OCI-LY1 (cell line): ENCODE results near the gene GLP2R.

Source experiments
- H2AFZ ChIP-seq: fragments of 200-600 bp; sonication (generic), shearing (Covaris generic); 2 replicates; pipeline ENCODE4 v1.6.0; 2014; ENCODE audit warnings: antibody characterized with exemption, mild to moderate bottlenecking, low read length
- H3F3A ChIP-seq: fragments of 200-600 bp; sonication (generic), shearing (Covaris generic); 2 replicates; pipeline ENCODE4 v1.6.0; 2014; ENCODE audit warnings: mild to moderate bottlenecking, antibody characterized with exemption, low read length, moderate library complexity; ENCODE audit not compliant: insufficient read depth
- H3K27ac ChIP-seq: fragments of 200-600 bp; sonication (generic); 2 replicates; pipeline ENCODE4 v1.5.1; 2014; ENCODE audit warnings: low read length, mixed run types, mild to moderate bottlenecking, low read depth; ENCODE audit not compliant: poor library complexity, severe bottlenecking
- H3K27me3 ChIP-seq: fragments of 200-600 bp; sonication (generic); 2 replicates; pipeline ENCODE4 v1.6.0; 2014; ENCODE audit warnings: antibody characterized with exemption, mild to moderate bottlenecking, low read length, moderate library complexity; ENCODE audit not compliant: insufficient read depth
- H3K36me3 ChIP-seq: fragments of 200-600 bp; sonication (generic); 2 replicates; pipeline ENCODE4 v1.6.1; 2014; ENCODE audit warnings: mild to moderate bottlenecking, antibody characterized with exemption, low read length, moderate library complexity, mixed read lengths; ENCODE audit not compliant: insufficient read depth
- H3K4me1 ChIP-seq: fragments of 200-600 bp; sonication (generic); 2 replicates; pipeline ENCODE4 v1.5.1; 2014; ENCODE audit warnings: mild to moderate bottlenecking, low read length, moderate library complexity; ENCODE audit not compliant: insufficient read depth, severe bottlenecking
- H3K4me2 ChIP-seq: fragments of 200-600 bp; sonication (generic), shearing (Covaris generic); 2 replicates; pipeline ENCODE4 v1.6.1; 2014; ENCODE audit warnings: low read length
- H3K4me3 ChIP-seq: fragments of 200-600 bp; sonication (generic); 2 replicates; pipeline ENCODE4 v1.5.1; 2014; ENCODE audit warnings: low read length, low read depth, mild to moderate bottlenecking, mixed read lengths; ENCODE audit not compliant: poor library complexity, severe bottlenecking
- H3K79me2 ChIP-seq: fragments of 200-600 bp; shearing (Covaris generic); 2 replicates; pipeline ENCODE4 v1.6.1; 2016; ENCODE audit warnings: mixed run types, low read length, mixed read lengths; ENCODE audit not compliant: insufficient read depth
- H3K9ac ChIP-seq: fragments of 200-600 bp; sonication (generic), shearing (Covaris generic); 2 replicates; pipeline ENCODE4 v1.6.1; 2014; ENCODE audit warnings: mild to moderate bottlenecking, low read length, mixed read lengths
- H3K9me2 ChIP-seq: fragments of 200-600 bp; sonication (generic), shearing (Covaris generic); 2 replicates; pipeline ENCODE4 v1.6.1; 2014; ENCODE audit warnings: low read depth, mild to moderate bottlenecking, low read length, mixed read lengths
- H3K9me3 ChIP-seq: fragments of 200-600 bp; shearing (Covaris generic); 2 replicates; pipeline ENCODE4 v1.6.1; 2014; ENCODE audit warnings: low read length, mixed read lengths
- H4K20me1 ChIP-seq: fragments of 200-600 bp; sonication (generic), shearing (Covaris generic); 2 replicates; pipeline ENCODE4 v1.6.0; 2016; ENCODE audit warnings: mild to moderate bottlenecking, low read length; ENCODE audit not compliant: insufficient read depth
- EZH2 ChIP-seq: fragments of 200-600 bp; sonication (generic), shearing (Covaris generic); IDR thresholded peaks from 2 replicates; pipeline ENCODE4 v1.8.0; 2017; ENCODE audit warnings: borderline replicate concordance, mixed run types, mild to moderate bottlenecking, antibody characterized with exemption, low read length, moderate library complexity, mixed read lengths
- TF ChIP-seq, protein P1 (sequence below): fragments of 200-600 bp; sonication (generic), shearing (Covaris generic); IDR thresholded peaks from 2 replicates; pipeline ENCODE4 v1.5.1; 2017; ENCODE audit warnings: mild to moderate bottlenecking, antibody characterized with exemption, low read length, moderate library complexity, mixed read lengths

Gene GLP2R

DNA sequence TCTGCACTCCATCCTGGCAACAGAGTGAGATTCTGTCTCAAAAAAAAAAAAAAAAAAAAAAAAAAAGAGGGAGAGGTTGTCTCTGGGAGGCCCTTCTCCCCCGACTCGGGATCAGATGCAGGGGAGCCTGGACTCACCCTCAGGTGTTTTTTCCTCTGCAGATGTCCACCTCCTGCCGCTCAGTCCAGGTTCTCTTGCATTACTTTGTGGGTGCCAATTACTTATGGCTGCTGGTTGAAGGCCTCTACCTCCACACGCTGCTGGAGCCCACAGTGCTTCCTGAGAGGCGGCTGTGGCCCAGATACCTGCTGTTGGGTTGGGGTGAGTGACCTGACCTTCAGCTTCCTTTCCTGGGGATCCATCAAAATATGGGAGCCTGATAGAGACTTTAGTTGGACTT, 34.1 kb downstream of the GLP2R start:
- no peak overlapping the region for H2AFZ ChIP-seq
- H3K4me2 ChIP-seq, result no peak overlapping the region
- no peaks in the 10 kb centered on the region for H3K27me3 ChIP-seq
- H3K9me2 ChIP-seq, result no peaks in the 10 kb centered on the region
- H3K36me3 ChIP-seq, result no peaks in the 10 kb centered on the region
- no peaks in the 10 kb centered on the region for H4K20me1 ChIP-seq
- H3K9me3 ChIP-seq, result no peaks in the 10 kb centered on the region
- no peak overlapping the region for H3K9ac ChIP-seq
- no peaks in the 10 kb centered on the region for H3K4me1 ChIP-seq
- no peak for TF ChIP-seq EZH2
- TF ChIP-seq, protein P1, sequence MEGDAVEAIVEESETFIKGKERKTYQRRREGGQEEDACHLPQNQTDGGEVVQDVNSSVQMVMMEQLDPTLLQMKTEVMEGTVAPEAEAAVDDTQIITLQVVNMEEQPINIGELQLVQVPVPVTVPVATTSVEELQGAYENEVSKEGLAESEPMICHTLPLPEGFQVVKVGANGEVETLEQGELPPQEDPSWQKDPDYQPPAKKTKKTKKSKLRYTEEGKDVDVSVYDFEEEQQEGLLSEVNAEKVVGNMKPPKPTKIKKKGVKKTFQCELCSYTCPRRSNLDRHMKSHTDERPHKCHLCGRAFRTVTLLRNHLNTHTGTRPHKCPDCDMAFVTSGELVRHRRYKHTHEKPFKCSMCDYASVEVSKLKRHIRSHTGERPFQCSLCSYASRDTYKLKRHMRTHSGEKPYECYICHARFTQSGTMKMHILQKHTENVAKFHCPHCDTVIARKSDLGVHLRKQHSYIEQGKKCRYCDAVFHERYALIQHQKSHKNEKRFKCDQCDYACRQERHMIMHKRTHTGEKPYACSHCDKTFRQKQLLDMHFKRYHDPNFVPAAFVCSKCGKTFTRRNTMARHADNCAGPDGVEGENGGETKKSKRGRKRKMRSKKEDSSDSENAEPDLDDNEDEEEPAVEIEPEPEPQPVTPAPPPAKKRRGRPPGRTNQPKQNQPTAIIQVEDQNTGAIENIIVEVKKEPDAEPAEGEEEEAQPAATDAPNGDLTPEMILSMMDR, result no peak
- H3K4me3 ChIP-seq, result no peak overlapping the region
- H3K79me2 ChIP-seq, result no peaks in the 10 kb centered on the region
- H3F3A ChIP-seq, result no peaks in the 10 kb centered on the region
- H3K27ac ChIP-seq, result no peak overlapping the region

DNA sequence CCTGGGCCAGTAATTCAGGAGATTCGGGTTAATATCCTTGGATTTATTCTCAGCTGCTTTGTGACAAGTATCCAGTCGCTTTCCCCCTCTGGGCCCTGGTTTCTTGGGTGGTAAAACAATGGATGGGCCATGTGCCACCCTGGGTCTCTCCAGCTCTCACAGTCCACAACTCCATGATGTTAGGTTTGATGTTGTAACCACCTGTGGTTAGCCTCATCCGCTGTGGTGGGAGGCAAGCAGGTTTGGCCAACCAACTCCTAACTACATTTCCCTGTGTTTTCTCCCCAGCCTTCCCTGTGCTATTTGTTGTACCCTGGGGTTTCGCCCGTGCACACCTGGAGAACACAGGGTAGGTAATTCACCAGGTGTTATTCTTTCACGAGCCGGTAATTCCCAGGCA, 35.1 kb downstream of the GLP2R start:
- TF ChIP-seq, protein P1, result no peak
- TF ChIP-seq EZH2, result no peak
- Histone ChIP-seq H3K36me3 (no peaks in the 10 kb centered on the region), H3K9me3 (no peaks in the 10 kb centered on the region)

DNA sequence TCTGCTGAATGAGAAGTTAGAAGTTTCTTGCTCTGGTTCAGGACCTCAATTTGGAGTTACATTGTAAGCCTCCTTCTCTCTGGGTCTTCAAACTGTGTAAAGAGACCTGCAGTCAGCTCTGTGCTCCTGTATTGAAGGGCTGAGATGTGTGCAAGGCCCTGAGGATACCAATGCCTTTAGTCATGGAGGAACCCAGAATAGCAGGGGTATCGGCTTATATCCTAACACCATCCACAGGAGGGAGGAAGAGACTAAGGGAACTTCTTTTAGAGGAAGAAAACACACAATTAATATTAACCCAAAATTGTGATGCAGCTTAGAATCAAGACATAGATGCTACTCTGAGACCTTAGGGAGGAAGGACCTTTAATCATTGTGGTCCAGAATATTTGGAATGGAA, 36.5 kb downstream of the GLP2R start:
- Histone ChIP-seq H3K9ac (no peak overlapping the region), H3K4me3 (no peak overlapping the region), H4K20me1 (no peaks in the 10 kb centered on the region), H2AFZ (no peak overlapping the region), H3K4me2 (no peak overlapping the region), H3F3A (no peaks in the 10 kb centered on the region), H3K4me1 (no peaks in the 10 kb centered on the region), H3K9me3 (no peaks in the 10 kb centered on the region), H3K27ac (no peak overlapping the region), H3K79me2 (no peaks in the 10 kb centered on the region), H3K36me3 (no peaks in the 10 kb centered on the region), H3K27me3 (no peaks in the 10 kb centered on the region), H3K9me2 (no peaks in the 10 kb centered on the region)
- TF ChIP-seq, protein P1, result no peak

More for the DNA sequence above, 35.1 kb downstream of the GLP2R start:
- no peaks in the 10 kb centered on the region for H3K4me1 ChIP-seq
- no peaks in the 10 kb centered on the region for H3K27me3 ChIP-seq
- H2AFZ ChIP-seq, result no peak overlapping the region
- no peak overlapping the region for H3K4me3 ChIP-seq
- H4K20me1 ChIP-seq, result no peaks in the 10 kb centered on the region
- no peak overlapping the region for H3K9ac ChIP-seq
- H3K9me2 ChIP-seq, result no peaks in the 10 kb centered on the region
- no peak overlapping the region for H3K4me2 ChIP-seq
- no peaks in the 10 kb centered on the region for H3F3A ChIP-seq
- H3K27ac ChIP-seq, result no peak overlapping the region
- H3K79me2 ChIP-seq, result no peaks in the 10 kb centered on the region
